GM18909 (cell line): Measurements from ENCODE around the gene TMPRSS7.

Source experiments
- ATAC-seq: cut with Tn5 transposase; IDR thresholded peaks from one replicate; pipeline ENCODE4 v1.9.1; 2021; ENCODE audit warnings: mild to moderate bottlenecking; ENCODE audit not compliant: unreplicated experiment, poor library complexity

Gene TMPRSS7

GRCh38 chr3:112124907-112125607 lies 90.5 kb downstream of the TMPRSS7 start:
- no peak for ATAC-seq

- no peak for ATAC-seq
Observed at GRCh38 chr3:112126511-112126911, 92.0 kb downstream of the TMPRSS7 start.

GRCh38 chr3:112127522-112128494 lies 93.3 kb downstream of the TMPRSS7 start:
- ATAC-seq: no peak

GRCh38 chr3:112128843-112129727 lies 94.5 kb downstream of the TMPRSS7 start:
- ATAC-seq: peak; percentile 56

GRCh38 chr3:112129925-112130637 lies 95.5 kb downstream of the TMPRSS7 start:
- ATAC-seq: no peak

GRCh38 chr3:112130638-112130993 lies 96.1 kb downstream of the TMPRSS7 start:
- ATAC-seq: no peak
